Endothelial cell of umbilical vein (primary cell): ENCODE measurements around the gene PIN1. TPM values are rescaled to one million over a fixed set of nuclear protein-coding genes. Genes with fewer than 3 reads are reported as not detected.

Source experiments
- BruUV-seq: library from RNA; stranded (reverse); fragments of 400-500 nt; replicated peaks from 2 replicates; lab custom pipeline; 2021; lab: Mats Ljungman, UMichigan
- CTCF ChIA-PET: fragments of 300-600, 350-600 bp; sonication (Branson Sonifier 250); formaldehyde crosslinking; loops from one replicate; lab custom pipeline; 2021; ENCODE audit warnings: antibody characterized with exemption, inconsistent platforms; lab: Charles Lee
- POLR2A ChIA-PET: fragments of 300-600, 350-600 bp; sonication (Branson Sonifier 250); formaldehyde crosslinking; loops from one replicate; lab custom pipeline; 2021; ENCODE audit warnings: antibody characterized with exemption, inconsistent platforms; lab: Charles Lee
- DNase-seq: peaks from one replicate; pipeline ENCODE4 v3.0.0-alpha.2; 2011; ENCODE audit warnings: low read depth, low spot score
- FAIRE-seq: peaks from 2 replicates; lab custom pipeline; 2011; peaks lifted over from hg19 to GRCh38; lab: Jason Lieb, UNC
- H2AFZ ChIP-seq: 2 replicates; pipeline ENCODE4 v1.6.0; 2012; ENCODE audit warnings: low read depth, low read length, control low read depth, inconsistent platforms
- H3K27ac ChIP-seq: 2 replicates; pipeline ENCODE4 v1.5.1; 2011; ENCODE audit warnings: low read depth, mild to moderate bottlenecking, control low read depth, low read length, moderate library complexity; ENCODE audit not compliant: insufficient read depth
- H3K27me3 ChIP-seq, 2 experiments: 2 replicates each; pipeline versions ENCODE4 v1.6.0 to v1.6.1; 2011; ENCODE audit warnings: low read length in 2 of 2, mixed read lengths in 1 of 2; ENCODE audit not compliant: control insufficient read depth in 2 of 2, insufficient read depth in 2 of 2
- H3K36me3 ChIP-seq, 2 experiments: 2 replicates in 1 of 2; 3 replicates in 1 of 2; pipeline ENCODE4 v1.5.1; 2011; ENCODE audit warnings: low read length in 2 of 2, mild to moderate bottlenecking in 1 of 2, moderate library complexity in 1 of 2; ENCODE audit not compliant: control insufficient read depth in 2 of 2, insufficient read depth in 2 of 2; ENCODE audit errors: extremely low read depth in 1 of 2
- H3K4me1 ChIP-seq: 3 replicates; pipeline ENCODE4 v1.5.1; 2011; ENCODE audit warnings: mild to moderate bottlenecking, low read length; ENCODE audit not compliant: control insufficient read depth, insufficient read depth; ENCODE audit errors: extremely low read depth
- H3K4me2 ChIP-seq: 2 replicates; pipeline ENCODE4 v1.6.1; 2011; ENCODE audit warnings: low read length, control low read depth, mixed read lengths; ENCODE audit not compliant: insufficient read depth
- H3K4me3 ChIP-seq, 3 experiments: fragments of 200-600 bp in 1 of 3; sonication (generic), shearing (Covaris generic) in 1 of 3; replicated peaks in 1 of 3; 2 replicates each; pipeline ENCODE4 v1.5.1; 2011 to 2016; ENCODE audit warnings: control low read depth in 3 of 3, low read length in 3 of 3, mild to moderate bottlenecking in 2 of 3, inconsistent platforms in 1 of 3, low read depth in 1 of 3, moderate library complexity in 1 of 3; ENCODE audit not compliant: insufficient read depth in 1 of 3
- H3K79me2 ChIP-seq: 2 replicates; pipeline ENCODE4 v1.6.0; 2012; ENCODE audit warnings: low read length, inconsistent platforms; ENCODE audit not compliant: control insufficient read depth, insufficient read depth
- H3K9ac ChIP-seq: replicated peaks from 2 replicates; pipeline ENCODE3; 2011; ENCODE audit warnings: low read length, control low read depth; ENCODE audit not compliant: insufficient read depth; ENCODE audit errors: extremely low read depth
- H3K9me1 ChIP-seq: replicated peaks from 3 replicates; pipeline ENCODE4 v1.6.0; 2011; ENCODE audit warnings: mild to moderate bottlenecking, low read length; ENCODE audit not compliant: control insufficient read depth, insufficient read depth; ENCODE audit errors: extremely low read depth
- H3K9me3 ChIP-seq: replicated peaks from 2 replicates; pipeline ENCODE4 v1.5.1; 2012; ENCODE audit warnings: low read length, inconsistent platforms; ENCODE audit not compliant: control insufficient read depth, insufficient read depth
- H4K20me1 ChIP-seq: replicated peaks from 2 replicates; pipeline ENCODE3; 2011; ENCODE audit warnings: mild to moderate bottlenecking, low read length; ENCODE audit not compliant: control insufficient read depth, insufficient read depth; ENCODE audit errors: extremely low read depth
- CTCF ChIP-seq, 2 donors: IDR thresholded peaks; 1 replicate in 1 of 2; 2 replicates in 1 of 2; pipeline ENCODE4 v1.5.1; 2011; ENCODE audit warnings: low read length in 2 of 2, mild to moderate bottlenecking in 2 of 2, moderate library complexity in 2 of 2, control low read depth in 1 of 2, inconsistent platforms in 1 of 2, low read depth in 1 of 2; ENCODE audit not compliant: insufficient read depth in 1 of 2; ENCODE audit errors: extremely low read depth in 1 of 2
- EZH2 ChIP-seq: IDR thresholded peaks from 2 replicates; pipeline ENCODE4 v1.6.1; 2012; ENCODE audit warnings: borderline replicate concordance, low read depth, mild to moderate bottlenecking, moderate library complexity, low read length, inconsistent platforms; ENCODE audit not compliant: severe bottlenecking
- FOS ChIP-seq: IDR thresholded peaks from 2 replicates; pipeline ENCODE4 v1.6.1; 2011; ENCODE audit warnings: mild to moderate bottlenecking, low read length, moderate library complexity, borderline replicate concordance; ENCODE audit not compliant: insufficient read depth
- GATA2 ChIP-seq: IDR thresholded peaks from 2 replicates; pipeline ENCODE4 v1.7.0; 2011; ENCODE audit warnings: low read depth, mild to moderate bottlenecking, moderate library complexity, mixed read lengths, low read length; ENCODE audit not compliant: insufficient read length, insufficient read depth
- JUN ChIP-seq: IDR thresholded peaks from 2 replicates; pipeline ENCODE4 v1.6.1; 2011; ENCODE audit warnings: borderline replicate concordance, low read depth; ENCODE audit not compliant: insufficient read length, insufficient read depth
- MAX ChIP-seq: IDR thresholded peaks from 2 replicates; pipeline ENCODE4 v1.6.1; 2011; ENCODE audit not compliant: insufficient read depth, insufficient read length
- MYC ChIP-seq: IDR thresholded peaks from one replicate; pipeline ENCODE4 v1.6.1; 2011; ENCODE audit warnings: mild to moderate bottlenecking, low read depth, low read length
- POLR2A ChIP-seq: IDR thresholded peaks from 2 replicates; pipeline ENCODE4 v1.6.1; 2012; ENCODE audit warnings: low read depth, mild to moderate bottlenecking, control low read depth, low read length
- POLR2AphosphoS5 ChIP-seq: IDR thresholded peaks from 2 replicates; pipeline ENCODE4 v1.6.1; 2012; ENCODE audit warnings: low read depth, mild to moderate bottlenecking, control low read depth, low read length, moderate library complexity; ENCODE audit not compliant: insufficient read depth
- dilution Hi-C: fragments of 300-500 bp; cut with MboI; formaldehyde crosslinking; loops from one replicate; pipeline ENCODE4 v1.15.0; 2019; ENCODE audit warnings: low sequenced_read_pairs; ENCODE audit not compliant: extremely low pct_ligation_motif_present
- intact Hi-C: fragments of 100-400 bp; cut with micrococcal nuclease; formaldehyde crosslinking; loops from one replicate; pipeline ENCODE4 v1.10.0; 2022
- polyA plus RNA-seq, 4 experiments: library from polyadenylated mRNA; depleted of rRNA in 3 of 4; stranded (reverse) in 3 of 4; unstranded in 1 of 4; fragments of >200 nt; gene quantifications; 2 replicates each; pipeline versions ENCODE4 v1.2.1 to v1.2.3, GENCODE V29; 2011 to 2012; ENCODE audit warnings: missing spikeins in 1 of 4
- total RNA-seq: library from RNA; stranded (reverse); gene quantifications from 2 replicates; pipeline ENCODE4 v1.2.3, GENCODE V29; 2021

Gene PIN1
- total and polyA plus RNA-seq, 2 donors (not counting 3 experiments of a cell fraction or from before 2014, with no cell fraction given), result 97.4 to 115 TPM

- Histone ChIP-seq H3K9ac (no peak overlapping the region), H3K4me3 (no peak overlapping the region), H3K4me1 (no peaks in the 10 kb centered on the region), H2AFZ (no peak overlapping the region), H3K27ac (no peak overlapping the region), H3K27me3 (no peaks in the 10 kb centered on the region), H3K36me3 (no peaks in the 10 kb centered on the region), H3K9me1 (no peaks in the 10 kb centered on the region), H3K79me2 (no peaks in the 10 kb centered on the region), H3K4me2 (no peak overlapping the region), H4K20me1 (no peaks in the 10 kb centered on the region), H3K9me3 (no peaks in the 10 kb centered on the region)
- FAIRE-seq, result no peak
- ChIA-PET CTCF (interaction anchor here (1.6 kb wide), 1 partner anchor 12 kb away, joined by 4 read pairs; no protein-coding TSS in a partner anchor), POLR2A (no interaction called here)
- no TSS peak for BruUV-seq
- no peak for DNase-seq
- intact Hi-C loops, result no loop called here
- TF ChIP-seq MYC (no peak), JUN (no peak), EZH2 (no peak), CTCF (IDR thresholded peaks at IDR 0.05; ENCODE audit: extremely low read depth in 1 of 2, insufficient read depth in 1 of 2, low read depth in 1 of 2, low read length in 2 of 2) (no peak), POLR2AphosphoS5 (no peak), FOS (no peak), GATA2 (no peak), POLR2A (no peak), MAX (no peak)
- dilution Hi-C loops, result no loop called here
Measured at GRCh38 chr19:9863759-9864158, 28.6 kb downstream of the PIN1 start.
